G401 (cell line): ENCODE data around the gene PABPC5. TPM values are rescaled to one million over a fixed set of nuclear protein-coding genes. Genes with fewer than 3 reads are reported as not detected.

Experiments
- DNase-seq: peaks from one replicate; pipeline ENCODE4 v3.0.0-alpha.2; 2015; ENCODE audit warnings: low spot score
- in situ Hi-C: cut with HindIII; loops from 2 replicates; pipeline ENCODE4 v1.10.0; 2016; ENCODE audit warnings: low sequenced_read_pairs, mixed read lengths
- total RNA-seq: library from RNA; depleted of rRNA; stranded (reverse); fragments of >200 nt; shearing (Covaris generic); gene quantifications from 2 replicates; pipeline ENCODE4 v1.2.3, GENCODE V29; 2014; rRNA removed

Gene PABPC5
- total RNA-seq = not detected in 2 replicates

- in situ Hi-C loops = no loop called here
- DNase-seq = peak; percentile 59
Observed at GRCh38 chrX:91434351-91435168, at the start of gene PABPC5. Gene PABPC5, plus strand, starts transcription at chrX:91434839. Its CDS starts 739 bp downstream, at chrX:91435578.

- in situ Hi-C loops = no loop called here
- no peak for DNase-seq
Observed at GRCh38 chrX:91389026-91389425, 45.6 kb upstream of the PABPC5 start.

GRCh38 chrX:91414713-91415112 lies 19.9 kb upstream of the PABPC5 start:
- in situ Hi-C loops = no loop called here
- no peak for DNase-seq

GRCh38 chrX:91435395-91435794 lies 756 bp downstream of the PABPC5 start:
- in situ Hi-C loops = no loop called here
- peak; percentile 16 for DNase-seq
